ENCODE measurements around the gene LSP1.
"Not testable (repeated sequence)": the region's sequence is repeated elsewhere in the genome, so short reads cannot be mapped to it uniquely, and the experiment has no call there.

The LSP1 gene

DNA sequence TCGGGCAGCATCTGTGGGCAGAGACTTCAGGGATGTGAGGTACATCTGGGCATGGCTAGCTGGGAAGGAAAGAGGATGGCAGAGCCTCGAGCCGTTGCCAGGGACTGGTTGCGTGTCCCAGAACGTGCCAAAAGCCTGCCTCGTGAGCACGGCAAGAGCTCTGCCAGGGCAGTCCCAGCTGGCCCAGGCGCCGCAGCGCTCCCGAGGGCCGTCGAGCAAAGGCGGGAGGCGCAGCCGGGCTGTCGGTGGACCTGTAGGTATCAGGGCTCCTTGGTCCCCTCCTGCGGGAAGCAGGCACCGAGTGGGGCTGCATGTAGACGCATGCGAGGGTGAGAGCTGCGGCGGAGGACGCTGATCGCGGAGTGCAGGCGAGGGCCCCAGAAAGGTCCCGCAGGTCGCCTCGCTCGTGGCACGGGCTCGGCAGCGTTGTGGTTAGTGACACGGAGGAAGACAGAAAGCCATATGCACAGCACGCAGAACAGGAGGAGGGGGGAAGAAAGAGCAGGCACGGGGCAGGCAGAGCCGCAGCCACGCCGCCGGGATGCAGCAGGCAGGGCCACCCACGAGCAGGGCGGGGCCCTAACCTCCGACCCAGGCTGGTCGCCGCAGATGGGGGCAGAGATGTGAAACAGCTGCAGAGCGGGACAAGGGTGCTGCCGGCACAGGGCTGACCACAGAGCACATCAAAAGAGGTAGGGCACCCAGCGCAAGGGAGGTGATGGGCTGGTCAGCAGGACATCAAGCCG lies 18.0 kb downstream of the LSP1 start:
- no peak for DNase-seq
- Mint-ChIP-seq H3K27ac (peak overlapping the region in 1 of 2 donors; percentile 63), H3K27me3 (no peaks in the 10 kb centered on the region), H3K4me1 (peaks cover 89% of the 10 kb centered on the region), H3K9me3 (no peaks in the 10 kb centered on the region), H3K4me3 (peak overlapping the region; percentile 30 to 54)
- ATAC-seq = peak; percentile 58

DNA sequence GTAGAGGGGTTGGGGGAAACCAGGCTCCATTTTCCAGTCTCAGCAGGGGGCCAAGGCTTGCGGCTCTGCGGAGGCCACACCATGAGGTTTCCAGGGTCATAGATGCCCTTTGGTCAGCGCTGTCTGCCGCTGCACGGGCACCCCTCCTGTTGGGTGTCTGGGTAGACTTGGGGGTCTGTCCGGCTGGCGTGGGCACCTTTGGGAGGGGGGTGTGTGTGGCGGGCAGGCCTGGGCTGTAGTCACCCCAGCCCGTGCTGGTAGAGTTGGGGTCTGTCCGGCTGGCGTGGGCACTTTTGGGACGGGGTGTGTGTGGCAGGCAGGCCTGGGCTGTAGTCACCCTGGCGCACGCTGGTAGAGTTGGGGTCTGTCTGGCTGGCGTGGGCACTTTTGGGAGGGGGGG lies 18.6 kb downstream of the LSP1 start:
- Mint-ChIP-seq H3K27me3 (no peaks in the 10 kb centered on the region), H3K4me3 (no peak overlapping the region), H3K27ac (peak overlapping the region; percentile 26 to 67), H3K9me3 (no peaks in the 10 kb centered on the region), H3K4me1 (peaks cover 89% of the 10 kb centered on the region)
- no peak for ATAC-seq
- no peak for DNase-seq

DNA sequence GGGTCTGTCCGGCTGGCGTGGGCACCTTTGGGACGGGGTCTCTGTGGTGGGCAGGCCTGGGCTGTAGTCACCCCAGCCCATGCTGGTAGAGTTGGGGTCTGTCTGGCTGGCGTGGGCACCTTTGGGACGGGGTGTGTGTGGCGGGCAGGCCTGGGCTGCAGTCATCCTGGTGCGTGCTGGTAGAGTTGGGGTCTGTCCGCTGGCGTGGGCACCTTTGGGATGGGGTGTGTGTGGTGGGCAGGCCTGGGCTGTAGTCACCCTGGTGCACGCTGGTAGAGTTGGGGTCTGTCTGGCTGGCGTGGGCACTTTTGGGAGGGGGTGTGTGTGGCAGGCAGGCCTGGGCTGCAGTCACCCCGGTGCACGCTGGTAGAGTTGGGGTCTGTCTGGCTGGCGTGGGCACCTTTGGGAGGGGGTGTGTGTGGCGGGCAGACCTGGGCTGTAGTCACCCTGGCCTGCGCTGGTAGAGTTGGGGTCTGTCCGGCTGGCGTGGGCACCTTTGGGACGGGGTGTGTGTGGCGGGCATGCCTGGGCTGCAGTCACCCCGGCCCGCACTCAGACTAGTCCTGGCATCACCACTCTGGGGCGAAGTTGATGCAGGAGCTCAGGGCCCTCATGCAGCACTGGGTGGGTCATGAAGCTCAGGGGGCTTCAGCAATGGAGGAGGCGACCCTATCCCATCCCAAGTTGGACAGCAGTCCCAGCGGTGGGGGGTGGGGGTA lies 19.5 kb downstream of the LSP1 start:
- DNase-seq = no peak
- H3K27ac Mint-ChIP-seq = peak overlapping the region in 1 of 2 donors; percentile 89
- H3K4me3 Mint-ChIP-seq = no peak overlapping the region
- no peaks in the 10 kb centered on the region for H3K9me3 Mint-ChIP-seq
- no peaks in the 10 kb centered on the region for H3K27me3 Mint-ChIP-seq
- peaks cover 86% of the 10 kb centered on the region for H3K4me1 Mint-ChIP-seq
- no peak for ATAC-seq

GRCh38 chr11:1873048-1873812 lies 20.3 kb downstream of the LSP1 start:
- Mint-ChIP-seq H3K4me3 (no peak overlapping the region), H3K9me3 (no peaks in the 10 kb centered on the region), H3K27ac (peak overlapping the region in 1 of 2 donors; percentile 89), H3K27me3 (no peaks in the 10 kb centered on the region), H3K4me1 (peaks cover 87% of the 10 kb centered on the region)
- ATAC-seq (no peak), DNase-seq (no peak)

GRCh38 chr11:1873813-1874150 lies 20.9 kb downstream of the LSP1 start:
- not testable (repeated sequence) for ATAC-seq, H3K9me3 Mint-ChIP-seq, H3K27me3 Mint-ChIP-seq, DNase-seq, H3K4me3 Mint-ChIP-seq
- Mint-ChIP-seq H3K4me1 (peaks cover 83% of the 10 kb centered on the region), H3K27ac (peak overlapping the region in 1 of 2 donors; percentile 63)

DNA sequence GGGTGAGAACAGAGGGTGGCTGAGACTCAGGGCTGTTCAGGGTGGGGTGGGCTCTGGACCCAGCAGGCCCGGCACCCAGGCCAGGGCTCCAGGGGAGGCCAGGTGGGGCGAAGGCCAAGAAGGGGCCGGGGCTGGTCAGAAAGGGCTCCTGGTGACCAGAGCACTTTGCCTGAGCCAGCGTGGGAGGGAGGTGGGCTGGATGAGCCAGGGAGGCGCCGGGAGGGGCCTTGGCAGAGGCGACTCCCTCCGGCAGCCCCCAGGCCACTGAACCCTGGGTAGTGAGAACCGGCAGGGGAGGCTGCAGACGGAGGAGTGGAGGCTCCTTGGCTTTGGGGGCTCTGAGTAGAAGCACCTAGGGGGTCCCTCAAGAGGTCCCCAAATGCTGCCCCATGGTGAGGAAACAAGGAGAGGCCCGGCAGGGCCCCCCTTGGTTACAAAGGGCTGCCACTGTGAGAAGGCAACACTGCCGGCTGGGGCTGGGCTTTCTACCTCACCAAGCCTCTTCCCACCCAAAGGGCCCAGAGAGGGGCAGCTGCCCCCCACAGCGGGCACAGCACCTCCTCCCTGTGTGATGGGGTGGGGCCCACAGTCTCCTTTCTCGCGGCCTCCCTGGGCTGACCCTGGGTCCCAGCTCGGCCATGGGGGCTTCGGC lies 21.7 kb downstream of the LSP1 start:
- H3K4me1 Mint-ChIP-seq = peaks cover 83% of the 10 kb centered on the region
- not testable (repeated sequence) for H3K27me3 Mint-ChIP-seq, H3K9me3 Mint-ChIP-seq, H3K4me3 Mint-ChIP-seq, H3K27ac Mint-ChIP-seq, ATAC-seq, DNase-seq

- DNase-seq = no peak
- H3K9me3 Mint-ChIP-seq = no peaks in the 10 kb centered on the region
- no peaks in the 10 kb centered on the region for H3K27me3 Mint-ChIP-seq
- peak overlapping the region in 1 of 2 donors; percentile 34 for H3K27ac Mint-ChIP-seq
- no peak for ATAC-seq
- H3K4me1 Mint-ChIP-seq = peaks cover 83% of the 10 kb centered on the region
- no peak overlapping the region for H3K4me3 Mint-ChIP-seq
Measured at GRCh38 chr11:1875093-1875850, 22.4 kb downstream of the LSP1 start.

GRCh38 chr11:1875851-1876301 lies 23.0 kb downstream of the LSP1 start:
- not testable (repeated sequence) for H3K4me3 Mint-ChIP-seq, H3K27me3 Mint-ChIP-seq, H3K9me3 Mint-ChIP-seq, ATAC-seq, H3K27ac Mint-ChIP-seq, DNase-seq
- peaks cover 83% of the 10 kb centered on the region for H3K4me1 Mint-ChIP-seq

DNA sequence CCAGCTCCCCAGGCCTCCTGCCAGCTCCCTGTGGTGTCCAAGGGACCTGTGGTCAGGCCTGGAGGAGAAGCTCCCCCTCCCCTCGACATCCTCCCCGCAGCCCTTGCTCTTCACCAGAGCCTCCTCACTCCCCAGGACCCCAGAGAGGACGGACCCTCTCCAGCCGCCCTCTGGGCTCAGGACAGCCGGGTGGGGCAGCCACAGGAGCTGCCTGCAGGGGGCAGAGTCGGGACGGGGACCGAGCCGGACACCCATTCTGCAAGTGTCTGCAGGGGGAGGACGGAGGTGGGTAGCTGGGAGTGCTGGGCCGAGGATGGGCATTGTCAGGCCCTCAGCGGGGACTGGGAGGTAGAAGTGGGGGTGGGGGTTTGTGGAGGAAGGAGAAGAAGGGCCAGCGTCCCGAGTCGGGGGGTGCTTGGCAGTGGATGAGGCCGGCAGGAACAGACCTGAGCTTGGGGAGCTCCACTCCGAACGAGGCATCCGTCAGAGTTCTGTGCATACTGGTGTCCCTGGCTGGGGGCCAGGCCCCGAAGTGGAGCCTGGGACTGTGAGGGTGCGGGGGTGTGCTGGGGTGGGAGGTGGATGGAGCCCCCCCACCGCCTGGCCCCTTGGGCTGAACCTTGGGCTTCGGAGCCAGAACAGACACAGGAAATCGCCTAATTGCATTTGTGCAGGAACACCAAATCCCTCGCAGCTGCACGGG lies 23.6 kb downstream of the LSP1 start:
- peaks cover 82% of the 10 kb centered on the region for H3K4me1 Mint-ChIP-seq
- H3K27ac Mint-ChIP-seq = no peak overlapping the region
- ATAC-seq = no peak
- H3K9me3 Mint-ChIP-seq = no peaks in the 10 kb centered on the region
- no peaks in the 10 kb centered on the region for H3K27me3 Mint-ChIP-seq
- DNase-seq = peak in 1 of 2 donors; percentile 27
- no peak overlapping the region for H3K4me3 Mint-ChIP-seq

DNA sequence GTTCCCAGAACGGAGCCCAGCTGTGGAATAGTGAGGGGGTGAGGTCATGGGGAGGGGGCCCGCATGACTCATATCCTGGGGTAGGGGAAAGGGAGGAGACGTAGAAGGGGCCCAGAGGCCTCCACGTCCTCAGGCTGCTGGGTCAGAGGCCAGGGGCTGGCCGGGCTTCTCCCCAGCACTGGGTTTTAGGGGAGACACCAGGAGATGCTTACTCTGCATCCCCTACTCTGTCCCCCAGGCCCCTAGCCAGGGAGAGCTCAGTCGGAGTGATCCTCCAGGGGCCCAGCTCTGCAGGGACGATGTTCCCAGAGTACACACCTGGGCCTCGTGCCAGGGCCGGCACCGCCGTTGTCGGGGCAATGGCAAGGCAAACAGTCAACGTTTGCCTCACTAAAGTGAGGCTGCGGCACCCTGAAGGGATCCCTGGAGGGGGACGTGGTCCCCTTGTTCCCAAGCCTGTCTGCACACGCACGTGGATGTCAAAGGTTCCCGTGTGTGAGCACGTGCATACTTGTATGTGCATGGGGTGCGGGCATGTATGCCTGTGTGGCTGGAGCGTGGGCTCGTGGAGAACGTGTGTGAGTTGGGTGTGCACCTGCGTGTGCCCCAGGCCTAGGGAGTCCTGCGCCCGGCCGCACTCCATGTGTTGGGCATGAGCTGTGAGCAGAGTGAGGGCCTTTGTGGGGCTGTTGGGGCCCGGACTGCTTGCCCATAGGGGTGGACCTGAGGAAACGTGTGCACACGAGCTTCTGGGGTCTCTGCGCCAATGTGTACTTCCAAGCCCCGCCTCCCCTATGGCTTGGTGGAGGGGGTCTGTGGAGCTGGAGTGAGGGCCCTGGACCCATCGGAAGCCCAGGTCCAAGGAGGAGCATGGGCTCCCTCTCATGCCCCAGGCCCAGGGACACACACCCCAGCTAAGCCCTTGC lies 24.6 kb downstream of the LSP1 start:
- DNase-seq (no peak), ATAC-seq (no peak)
- Mint-ChIP-seq H3K9me3 (no peaks in the 10 kb centered on the region), H3K4me1 (peaks cover 79% of the 10 kb centered on the region), H3K27ac (no peak overlapping the region), H3K4me3 (no peak overlapping the region), H3K27me3 (no peaks in the 10 kb centered on the region)

- no peak overlapping the region for H3K27ac Mint-ChIP-seq
Measured at GRCh38 chr11:1878137-1879031, 25.5 kb downstream of the LSP1 start.

GRCh38 chr11:1879342-1879940 lies 26.6 kb downstream of the LSP1 start:
- H3K4me3 Mint-ChIP-seq = no peak overlapping the region
- ATAC-seq (no peak), DNase-seq (no peak)
- H3K9me3 Mint-ChIP-seq = no peaks in the 10 kb centered on the region
- no peak overlapping the region for H3K27ac Mint-ChIP-seq
- H3K4me1 Mint-ChIP-seq = peaks cover 67% of the 10 kb centered on the region
- H3K27me3 Mint-ChIP-seq = no peaks in the 10 kb centered on the region

More at GRCh38 chr11:1878137-1879031, 25.5 kb downstream of the LSP1 start:
- Mint-ChIP-seq H3K27me3 (no peaks in the 10 kb centered on the region), H3K9me3 (no peaks in the 10 kb centered on the region), H3K4me3 (no peak overlapping the region), H3K4me1 (peaks cover 71% of the 10 kb centered on the region)
- ATAC-seq (no peak), DNase-seq (peak in 1 of 2 donors; percentile 10)

Data from stimulated activated naive CD8-positive, alpha-beta T cell treated with anti-CD3 and anti-CD28 coated beads, Interleukin-15, amount 100 ng/mL, for 72 hours (primary cell).